OCI-LY3 (cell line): Measurements from ENCODE around the gene GNG2.

Source experiments
- H2AFZ ChIP-seq: fragments of 200-600, 300-600 bp; shearing (Covaris generic); 2 replicates; pipeline ENCODE4 v1.6.0; 2014; ENCODE audit warnings: antibody characterized with exemption, low read depth, low read length
- H3K27ac ChIP-seq: fragments of 200-600, 300-600 bp; sonication (generic); 2 replicates; pipeline ENCODE4 v1.5.1; 2014; ENCODE audit warnings: mild to moderate bottlenecking, low read length, moderate library complexity, mixed read lengths
- H3K27me3 ChIP-seq: fragments of 200-600, 300-600 bp; sonication (generic); 2 replicates; pipeline ENCODE4 v1.6.1; 2014; ENCODE audit warnings: low read depth, low read length, mixed read lengths
- H3K36me3 ChIP-seq: fragments of 200-600, 300-600 bp; sonication (generic); replicated peaks from 2 replicates; pipeline ENCODE3; 2014; ENCODE audit warnings: low read depth, low read length, mixed read lengths
- H3K4me1 ChIP-seq: fragments of 300-600, 200-600 bp; sonication (generic); 2 replicates; pipeline ENCODE4 v1.6.1; 2014; ENCODE audit warnings: low read length, mixed read lengths
- H3K4me2 ChIP-seq: fragments of 200-600, 300-600 bp; sonication (generic); 2 replicates; pipeline ENCODE4 v1.6.1; 2014; ENCODE audit warnings: low read length, mixed read lengths
- H3K4me3 ChIP-seq: fragments of 300-600, 200-600 bp; sonication (generic); 2 replicates; pipeline ENCODE4 v1.5.1; 2014; ENCODE audit warnings: antibody characterized with exemption, mild to moderate bottlenecking, low read length, moderate library complexity
- H3K79me2 ChIP-seq: fragments of 300-600, 200-600 bp; shearing (Covaris generic); 2 replicates; pipeline ENCODE4 v1.6.1; 2014; ENCODE audit warnings: mild to moderate bottlenecking, low read length, mixed read lengths
- H3K9ac ChIP-seq: fragments of 300-600, 200-600 bp; shearing (Covaris generic); 2 replicates; pipeline ENCODE4 v1.6.0; 2014; ENCODE audit warnings: mild to moderate bottlenecking, low read length, moderate library complexity
- H3K9me3 ChIP-seq: fragments of 200-600, 300-600 bp; shearing (Covaris generic); 2 replicates; pipeline ENCODE4 v1.6.1; 2014; ENCODE audit warnings: low read length, mixed read lengths; ENCODE audit not compliant: insufficient read depth
- H4K20me1 ChIP-seq: fragments of 200-600, 300-600 bp; sonication (generic); 2 replicates; pipeline ENCODE4 v1.6.1; 2016; ENCODE audit warnings: low read length, mixed read lengths; ENCODE audit not compliant: insufficient read depth
- EZH2phosphoT487 ChIP-seq: fragments of 200-600 bp; shearing (Covaris generic); IDR thresholded peaks from 2 replicates; pipeline ENCODE4 v1.6.1; 2018; ENCODE audit warnings: antibody characterized with exemption, mixed run types, low read depth
- TF ChIP-seq, protein P1 (sequence below): fragments of 200-600, 300-600 bp; sonication (generic); IDR thresholded peaks from 2 replicates; pipeline ENCODE4 v1.5.1; 2014; ENCODE audit warnings: antibody characterized with exemption, low read length, low read depth

GNG2 gene

DNA sequence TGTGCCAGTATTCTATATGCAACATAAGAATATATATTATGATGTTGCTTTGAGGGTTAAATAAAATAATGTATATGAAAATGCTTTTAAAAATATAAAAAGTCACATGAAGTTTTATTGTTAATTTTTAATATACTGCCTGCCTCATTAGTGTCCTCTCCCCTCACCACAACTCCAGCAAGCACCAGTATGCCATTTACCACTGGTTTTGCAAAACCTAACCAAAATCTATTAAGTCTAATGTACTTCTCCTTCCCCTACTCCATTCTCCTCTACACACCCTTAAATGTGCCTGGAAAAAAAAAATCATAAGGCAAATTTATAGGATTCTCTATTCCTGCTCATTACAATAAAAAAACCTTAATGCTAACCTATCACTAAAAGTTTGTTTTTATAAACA is 24.0 kb upstream of the GNG2 start:
- H3K36me3 ChIP-seq = peaks cover 4% of the 10 kb centered on the region
- TF ChIP-seq, protein P1, sequence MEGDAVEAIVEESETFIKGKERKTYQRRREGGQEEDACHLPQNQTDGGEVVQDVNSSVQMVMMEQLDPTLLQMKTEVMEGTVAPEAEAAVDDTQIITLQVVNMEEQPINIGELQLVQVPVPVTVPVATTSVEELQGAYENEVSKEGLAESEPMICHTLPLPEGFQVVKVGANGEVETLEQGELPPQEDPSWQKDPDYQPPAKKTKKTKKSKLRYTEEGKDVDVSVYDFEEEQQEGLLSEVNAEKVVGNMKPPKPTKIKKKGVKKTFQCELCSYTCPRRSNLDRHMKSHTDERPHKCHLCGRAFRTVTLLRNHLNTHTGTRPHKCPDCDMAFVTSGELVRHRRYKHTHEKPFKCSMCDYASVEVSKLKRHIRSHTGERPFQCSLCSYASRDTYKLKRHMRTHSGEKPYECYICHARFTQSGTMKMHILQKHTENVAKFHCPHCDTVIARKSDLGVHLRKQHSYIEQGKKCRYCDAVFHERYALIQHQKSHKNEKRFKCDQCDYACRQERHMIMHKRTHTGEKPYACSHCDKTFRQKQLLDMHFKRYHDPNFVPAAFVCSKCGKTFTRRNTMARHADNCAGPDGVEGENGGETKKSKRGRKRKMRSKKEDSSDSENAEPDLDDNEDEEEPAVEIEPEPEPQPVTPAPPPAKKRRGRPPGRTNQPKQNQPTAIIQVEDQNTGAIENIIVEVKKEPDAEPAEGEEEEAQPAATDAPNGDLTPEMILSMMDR = no peak
- TF ChIP-seq EZH2phosphoT487 = no peak

GRCh38 chr14:51844081-51844881 is 16.1 kb upstream of the GNG2 start:
- H2AFZ ChIP-seq = no peak overlapping the region
- peaks cover 52% of the 10 kb centered on the region for H3K4me1 ChIP-seq
- H3K4me3 ChIP-seq = peak overlapping the region; percentile 19; the same call in 1 of the 2 replicates
- H3K9ac ChIP-seq = peak overlapping the region; percentile 29; the same call in 1 of the 2 replicates
- no peak for TF ChIP-seq EZH2phosphoT487
- TF ChIP-seq, protein P1 = no peak
- H3K79me2 ChIP-seq = no peaks in the 10 kb centered on the region
- no peaks in the 10 kb centered on the region for H3K36me3 ChIP-seq
- H3K27ac ChIP-seq = peak overlapping the region; percentile 98
- H3K4me2 ChIP-seq = peak overlapping the region; percentile 93
- H3K27me3 ChIP-seq = peaks cover 11% of the 10 kb centered on the region
- H3K9me3 ChIP-seq = no peaks in the 10 kb centered on the region
- H4K20me1 ChIP-seq = no peaks in the 10 kb centered on the region

More for the DNA sequence above, 24.0 kb upstream of the GNG2 start:
- Histone ChIP-seq H3K79me2 (no peaks in the 10 kb centered on the region), H3K9ac (no peak overlapping the region), H3K4me2 (no peak overlapping the region), H3K4me1 (peaks cover 19% of the 10 kb centered on the region), H2AFZ (no peak overlapping the region), H4K20me1 (no peaks in the 10 kb centered on the region), H3K27me3 (peaks cover 11% of the 10 kb centered on the region), H3K27ac (no peak overlapping the region), H3K9me3 (0 out of 2 replicates have a peak, but pooled peaks cover 8% of the 10 kb centered on the region), H3K4me3 (no peak overlapping the region)

DNA sequence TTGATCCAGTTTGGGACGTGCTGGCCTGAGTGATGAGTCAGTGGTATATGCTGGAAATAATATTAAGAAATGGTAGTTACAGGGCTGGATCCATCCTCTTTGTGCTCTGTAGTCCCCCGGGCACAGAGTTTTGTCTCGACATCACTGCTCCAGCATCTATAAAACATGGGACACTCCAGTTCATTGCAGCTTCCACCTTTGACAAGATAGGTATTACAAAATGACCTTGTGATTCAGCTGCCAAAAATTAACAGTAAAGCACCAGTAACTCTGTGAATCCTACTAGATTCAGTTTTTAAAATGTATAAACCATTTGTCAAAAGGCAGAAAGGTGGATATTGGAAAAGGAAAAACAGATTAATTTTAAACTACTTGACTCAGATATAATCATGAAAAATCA is 14.6 kb upstream of the GNG2 start:
- peak overlapping the region; percentile 80 for H3K9ac ChIP-seq
- no peaks in the 10 kb centered on the region for H3K36me3 ChIP-seq
- H3K79me2 ChIP-seq = no peaks in the 10 kb centered on the region
- H2AFZ ChIP-seq = 0 out of 2 replicates have a peak overlapping the region, but pooled peaks have one; percentile 7
- peak overlapping the region; percentile 98 for H3K27ac ChIP-seq
- H3K4me2 ChIP-seq = peak overlapping the region; percentile 93
- no peaks in the 10 kb centered on the region for H3K27me3 ChIP-seq
- TF ChIP-seq, protein P1 = no peak
- no peak for TF ChIP-seq EZH2phosphoT487
- peak overlapping the region; percentile 77 for H3K4me3 ChIP-seq
- no peaks in the 10 kb centered on the region for H3K9me3 ChIP-seq
- H4K20me1 ChIP-seq = no peaks in the 10 kb centered on the region
- H3K4me1 ChIP-seq = peaks cover 54% of the 10 kb centered on the region

- peak overlapping the region; percentile 93 for H3K4me2 ChIP-seq
- no peaks in the 10 kb centered on the region for H3K9me3 ChIP-seq
- H3K4me3 ChIP-seq = peak overlapping the region; percentile 77
- no peaks in the 10 kb centered on the region for H3K79me2 ChIP-seq
- peaks cover 60% of the 10 kb centered on the region for H3K4me1 ChIP-seq
- no peak for TF ChIP-seq EZH2phosphoT487
- TF ChIP-seq, protein P1 = peak; percentile 16; the same call in 1 of the 2 replicates
- peak overlapping the region; percentile 80 for H3K9ac ChIP-seq
- no peaks in the 10 kb centered on the region for H3K27me3 ChIP-seq
- H3K27ac ChIP-seq = peak overlapping the region; percentile 98
- H3K36me3 ChIP-seq = no peaks in the 10 kb centered on the region
- no peak overlapping the region; the same call in 1 of the 2 replicates for H2AFZ ChIP-seq
- H4K20me1 ChIP-seq = no peaks in the 10 kb centered on the region
These were observed 13.6 kb upstream of the GNG2 start for GRCh38 chr14:51846631-51847488.
